GM21825 (cell line): ENCODE data around the gene KCNJ2.

Source experiments
- ATAC-seq: cut with Tn5 transposase; IDR thresholded peaks from one replicate; pipeline ENCODE4 v1.9.1; 2021; ENCODE audit warnings: mild to moderate bottlenecking, moderate library complexity; ENCODE audit not compliant: unreplicated experiment

Gene KCNJ2

DNA sequence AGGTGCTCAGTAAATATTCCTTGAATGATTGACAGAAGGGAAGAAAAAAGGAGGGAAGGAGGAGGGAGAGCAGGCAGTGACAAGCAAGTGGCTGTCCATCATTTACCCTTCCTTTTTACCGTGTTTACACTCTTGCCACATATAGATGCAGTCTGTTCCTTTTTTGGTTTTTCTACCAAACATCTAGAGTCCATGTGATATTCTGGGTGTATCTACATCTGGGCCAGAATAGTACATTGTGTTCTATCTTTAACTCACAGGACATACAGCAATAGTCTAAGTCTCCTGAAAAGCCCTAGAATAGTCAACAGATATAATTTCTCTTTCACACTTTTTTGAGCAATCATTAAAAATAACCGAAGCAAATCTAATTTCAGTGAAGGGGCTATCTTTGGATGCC, 33.5 kb downstream of the KCNJ2 start:
- ATAC-seq, result no peak

DNA sequence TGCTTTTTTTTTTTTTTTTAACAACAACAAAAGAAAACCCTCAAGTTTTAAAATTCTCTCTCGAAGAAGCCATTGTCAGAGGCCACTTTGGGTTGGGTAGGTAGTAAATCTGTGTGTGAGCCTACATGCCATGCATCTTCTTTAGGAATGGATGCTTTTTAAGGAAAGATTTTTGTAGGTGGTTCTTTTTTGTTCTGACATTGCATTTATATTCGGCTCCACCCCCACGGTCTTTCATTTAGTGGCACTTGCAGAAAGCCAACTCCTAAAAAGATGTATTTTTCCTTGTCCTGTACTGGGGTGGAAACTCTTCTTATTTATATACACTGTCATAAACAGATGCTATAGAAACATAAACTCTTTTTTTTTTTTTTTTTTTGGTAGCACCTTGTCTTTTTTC, 35.1 kb downstream of the KCNJ2 start:
- no peak for ATAC-seq

DNA sequence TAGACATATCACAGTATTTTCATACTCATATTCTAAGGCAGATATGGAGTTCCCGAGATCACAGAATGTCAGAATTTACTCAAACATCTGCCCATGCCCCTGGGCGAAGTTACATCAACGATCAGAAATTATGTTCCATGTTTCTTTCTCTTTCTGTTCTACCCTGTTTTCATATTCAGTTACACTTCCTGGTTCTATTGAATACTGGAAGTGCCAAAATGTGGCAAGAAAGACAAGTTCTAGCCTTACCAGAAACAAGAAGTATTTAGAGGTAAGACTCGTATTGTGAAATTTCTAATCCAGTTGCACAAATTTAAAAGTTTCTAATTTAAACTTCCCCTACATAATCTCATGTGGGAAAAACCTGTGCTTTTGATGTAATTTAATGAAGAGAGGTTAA, 36.1 kb downstream of the KCNJ2 start:
- ATAC-seq, result no peak

DNA sequence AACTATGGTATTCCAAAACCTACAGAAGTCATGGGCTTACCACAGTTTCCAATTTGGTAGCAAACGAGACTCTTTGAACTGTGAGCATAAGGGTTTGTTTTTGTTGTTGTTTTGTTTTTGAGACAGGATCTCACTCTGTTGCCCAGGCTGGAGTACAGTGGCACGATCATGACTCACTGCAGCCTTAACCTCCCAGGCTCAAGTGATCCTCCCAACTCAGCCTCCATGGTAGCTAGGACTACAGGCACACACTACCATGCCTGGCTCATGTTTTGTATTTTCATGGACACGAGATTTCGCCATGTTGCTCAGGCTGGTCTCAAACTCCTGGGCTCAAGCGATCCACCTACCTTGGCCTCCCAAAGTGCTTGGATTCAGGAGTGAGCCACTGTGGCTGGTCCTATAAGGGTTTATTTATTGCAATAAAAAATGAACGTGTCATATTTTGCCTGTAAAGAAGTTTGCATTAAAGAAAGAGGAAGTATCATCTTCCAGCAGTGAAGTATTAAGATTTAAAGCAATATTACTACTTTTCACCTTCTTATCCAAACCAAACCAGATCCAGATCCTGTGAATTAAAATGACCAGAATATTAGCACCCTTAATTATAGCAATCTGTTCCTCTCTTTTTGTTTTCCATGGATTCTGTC, 37.2 kb downstream of the KCNJ2 start:
- ATAC-seq, result no peak

GRCh38 chr17:70207184-70207583, 37.9 kb downstream of the KCNJ2 start:
- no peak for ATAC-seq

DNA sequence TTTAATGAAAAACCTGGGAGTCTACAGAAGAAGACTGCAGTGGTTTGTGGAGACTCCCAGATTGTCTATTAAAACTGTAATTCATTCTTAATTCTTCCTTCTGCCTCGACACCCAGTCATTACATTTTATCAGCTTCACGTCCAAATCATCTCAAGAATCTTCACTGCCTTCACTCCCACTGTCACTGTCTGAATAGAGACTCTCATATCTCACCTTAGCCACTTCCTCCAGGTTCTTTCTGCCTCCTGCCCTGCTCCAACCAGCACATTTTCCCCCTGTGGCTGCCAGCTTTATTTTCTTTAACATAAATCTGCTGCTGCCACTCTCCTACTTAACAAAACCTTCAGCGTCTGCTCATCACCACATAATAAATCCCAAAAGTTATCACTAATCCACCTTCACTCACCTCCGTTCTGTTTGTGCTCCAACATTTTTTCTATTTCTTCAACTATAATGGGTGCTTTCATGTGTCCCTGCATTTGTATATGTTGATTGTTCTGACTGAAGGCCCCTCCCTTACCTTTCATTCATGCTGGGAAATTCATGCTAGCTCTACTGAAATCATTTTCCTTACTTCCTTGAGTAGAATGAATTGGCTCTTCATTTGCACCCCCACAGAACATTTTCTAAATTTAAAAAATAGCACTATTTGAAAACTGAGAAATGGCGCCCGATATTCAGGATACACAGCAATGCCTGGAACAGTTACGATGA, 38.9 kb downstream of the KCNJ2 start:
- ATAC-seq, result no peak

DNA sequence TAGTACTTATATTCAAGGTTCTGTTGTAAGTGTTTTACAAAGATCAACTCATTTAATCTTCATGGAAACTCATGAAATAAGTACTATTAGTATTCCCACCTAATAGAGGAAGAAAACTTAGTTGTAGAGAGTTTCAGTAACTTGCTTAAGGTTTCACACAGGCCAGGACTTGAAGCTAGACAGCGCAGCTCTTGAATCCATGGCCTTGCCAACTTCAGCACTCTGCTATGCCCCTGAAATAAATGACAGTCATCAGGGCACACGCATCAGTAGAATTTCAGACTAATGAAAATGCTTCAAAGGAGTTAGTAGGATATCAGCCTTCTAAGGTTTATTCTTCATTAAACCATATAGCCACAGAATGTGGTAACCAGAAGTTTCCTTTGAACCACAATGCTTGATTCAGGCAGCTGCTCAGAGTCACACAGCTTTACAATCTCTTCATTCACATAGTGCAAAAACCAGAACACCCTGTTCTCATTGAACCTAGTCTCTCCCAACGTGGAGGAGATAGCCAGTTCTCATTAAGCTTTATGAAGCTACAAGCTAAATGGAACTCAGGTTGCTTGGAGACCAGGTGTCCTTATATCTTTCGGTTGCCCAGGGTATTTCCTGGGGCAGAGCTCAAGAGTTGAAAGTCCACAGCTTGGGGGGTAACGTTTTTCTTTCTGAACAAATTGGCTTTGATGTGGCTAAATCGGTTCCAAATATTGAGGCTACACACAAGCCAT, 39.7 kb downstream of the KCNJ2 start:
- ATAC-seq, result no peak

DNA sequence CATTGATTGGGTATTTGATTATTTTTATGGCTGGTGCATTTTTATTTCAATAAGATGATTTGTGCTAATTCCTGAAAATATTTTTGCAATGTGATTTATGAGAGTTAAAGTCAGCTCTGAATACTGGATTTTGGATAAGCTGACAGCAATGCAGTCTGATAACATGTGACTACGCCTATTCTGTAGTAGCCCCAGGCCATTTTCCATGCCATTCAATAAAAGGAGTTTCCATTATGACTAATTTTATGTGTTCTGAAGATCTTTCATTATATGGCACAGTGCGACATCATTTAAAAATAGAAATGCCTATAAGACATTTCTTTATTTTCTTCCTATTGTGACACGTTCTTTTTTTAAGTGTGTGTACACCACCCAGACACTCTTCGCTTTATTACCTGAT, 46.3 kb downstream of the KCNJ2 start:
- ATAC-seq, result no peak

GRCh38 chr17:70217571-70217970, 48.2 kb downstream of the KCNJ2 start:
- no peak for ATAC-seq

GRCh38 chr17:70225276-70225675, 55.9 kb downstream of the KCNJ2 start:
- no peak for ATAC-seq
